Prostate gland (tissue), 2 donors: ENCODE data around the gene LOXL4. TPM values are rescaled to one million over a fixed set of nuclear protein-coding genes. Genes with fewer than 3 reads are reported as not detected.

Experiments
- DNase-seq: peaks from one replicate; pipeline ENCODE4 v3.0.0-alpha.2; 2019; ENCODE audit warnings: low spot score
- H3K27ac ChIP-seq, 2 donors: fragments of 200-600 bp; sonication (generic); 2 replicates each; pipeline ENCODE4 v1.5.1; 2017 to 2019
- H3K27me3 ChIP-seq: fragments of 200-600 bp; sonication (generic); replicated peaks from 2 replicates; pipeline ENCODE4 v1.5.1; 2019; ENCODE audit not compliant: insufficient read depth
- H3K36me3 ChIP-seq, 2 donors: fragments of 200-600 bp; sonication (generic); 1 replicate in 1 of 2; 2 replicates in 1 of 2; pipeline versions ENCODE4 v1.5.1 to v1.8.1; 2017 to 2019
- H3K4me1 ChIP-seq: fragments of 200-600 bp; sonication (generic); replicated peaks from 2 replicates; pipeline ENCODE4 v1.5.1; 2019
- H3K4me3 ChIP-seq, 2 donors: fragments of 200-600 bp; sonication (generic); 2 replicates each; pipeline ENCODE4 v1.5.1; 2017 to 2019
- H3K9me3 ChIP-seq: fragments of 200-600 bp; sonication (generic); 2 replicates; pipeline ENCODE4 v1.5.1; 2017
- POLR2A ChIP-seq: fragments of 450-650 bp; IDR thresholded peaks from one replicate; pipeline ENCODE4 v1.6.1; 2016; ENCODE audit warnings: antibody characterized with exemption, mild to moderate bottlenecking
- POLR2AphosphoS5 ChIP-seq: sonication (generic); formaldehyde crosslinking; IDR thresholded peaks from one replicate; pipeline ENCODE4 v1.6.1; 2017; ENCODE audit warnings: antibody characterized with exemption
- WGBS: methylation state at CpG from one replicate; pipeline ENCODE4 v1.1.5; 2018; 5-methylcytosine and 5-hydroxymethylcytosine counted together
- intact Hi-C: fragments of 100-400 bp; cut with DNase I; formaldehyde crosslinking; loops from one replicate; pipeline ENCODE4 v1.14.2; 2022
- total RNA-seq, 2 donors: library from RNA; depleted of rRNA; stranded (reverse); fragments of >200 nt; gene quantifications; one replicate each; pipeline ENCODE4 v1.1.0, GENCODE V29; 2016
- TF ChIP-seq, protein P1 (sequence below), 4 experiments: fragments of 200-600 bp in 2 of 4; fragments of 450-650 bp in 2 of 4; sonication (generic) in 2 of 4; IDR thresholded peaks; 1 replicate in 3 of 4; 2 replicates in 1 of 4; pipeline ENCODE4 v1.5.1; 2016 to 2019; ENCODE audit warnings: antibody characterized with exemption in 4 of 4, mild to moderate bottlenecking in 2 of 4, moderate library complexity in 2 of 4

LOXL4 gene
- total RNA-seq, 2 donors from 2014 or later: 7.4 to 26.8 TPM

DNA sequence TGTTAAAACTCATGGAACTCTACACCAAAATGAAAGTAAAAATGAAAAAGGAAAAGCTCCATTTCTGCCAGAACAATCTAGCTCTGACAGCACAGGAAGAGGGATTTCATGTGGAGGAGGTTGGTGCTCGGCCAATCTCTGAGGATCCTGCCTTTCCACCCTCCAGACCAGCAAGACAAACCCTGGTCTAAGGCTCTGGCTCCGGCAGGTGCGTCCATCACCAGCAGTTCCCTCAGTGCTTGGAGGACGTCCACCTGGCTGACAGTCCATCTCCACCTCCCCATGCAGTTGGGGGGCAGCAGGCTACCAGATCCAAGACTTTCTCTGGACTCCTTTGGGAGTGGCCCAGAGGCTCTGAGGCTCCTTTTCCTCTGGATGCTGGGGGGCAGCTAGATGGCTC, 25.0 kb upstream of the LOXL4 start:
- H3K4me1 ChIP-seq: no peaks in the 10 kb centered on the region
- H3K27ac ChIP-seq: no peak overlapping the region
- no peaks in the 10 kb centered on the region for H3K27me3 ChIP-seq
- no peak for DNase-seq
- no peaks in the 10 kb centered on the region for H3K36me3 ChIP-seq
- no peak for TF ChIP-seq POLR2A
- TF ChIP-seq POLR2AphosphoS5: no peak
- TF ChIP-seq, protein P1, sequence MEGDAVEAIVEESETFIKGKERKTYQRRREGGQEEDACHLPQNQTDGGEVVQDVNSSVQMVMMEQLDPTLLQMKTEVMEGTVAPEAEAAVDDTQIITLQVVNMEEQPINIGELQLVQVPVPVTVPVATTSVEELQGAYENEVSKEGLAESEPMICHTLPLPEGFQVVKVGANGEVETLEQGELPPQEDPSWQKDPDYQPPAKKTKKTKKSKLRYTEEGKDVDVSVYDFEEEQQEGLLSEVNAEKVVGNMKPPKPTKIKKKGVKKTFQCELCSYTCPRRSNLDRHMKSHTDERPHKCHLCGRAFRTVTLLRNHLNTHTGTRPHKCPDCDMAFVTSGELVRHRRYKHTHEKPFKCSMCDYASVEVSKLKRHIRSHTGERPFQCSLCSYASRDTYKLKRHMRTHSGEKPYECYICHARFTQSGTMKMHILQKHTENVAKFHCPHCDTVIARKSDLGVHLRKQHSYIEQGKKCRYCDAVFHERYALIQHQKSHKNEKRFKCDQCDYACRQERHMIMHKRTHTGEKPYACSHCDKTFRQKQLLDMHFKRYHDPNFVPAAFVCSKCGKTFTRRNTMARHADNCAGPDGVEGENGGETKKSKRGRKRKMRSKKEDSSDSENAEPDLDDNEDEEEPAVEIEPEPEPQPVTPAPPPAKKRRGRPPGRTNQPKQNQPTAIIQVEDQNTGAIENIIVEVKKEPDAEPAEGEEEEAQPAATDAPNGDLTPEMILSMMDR (IDR thresholded peaks at IDR 0.05): no peak
- intact Hi-C loops: no loop called here
- no peak overlapping the region for H3K4me3 ChIP-seq
- no peaks in the 10 kb centered on the region for H3K9me3 ChIP-seq
- WGBS: 56% methylated on average over 4 of the region's 4 CpGs

DNA sequence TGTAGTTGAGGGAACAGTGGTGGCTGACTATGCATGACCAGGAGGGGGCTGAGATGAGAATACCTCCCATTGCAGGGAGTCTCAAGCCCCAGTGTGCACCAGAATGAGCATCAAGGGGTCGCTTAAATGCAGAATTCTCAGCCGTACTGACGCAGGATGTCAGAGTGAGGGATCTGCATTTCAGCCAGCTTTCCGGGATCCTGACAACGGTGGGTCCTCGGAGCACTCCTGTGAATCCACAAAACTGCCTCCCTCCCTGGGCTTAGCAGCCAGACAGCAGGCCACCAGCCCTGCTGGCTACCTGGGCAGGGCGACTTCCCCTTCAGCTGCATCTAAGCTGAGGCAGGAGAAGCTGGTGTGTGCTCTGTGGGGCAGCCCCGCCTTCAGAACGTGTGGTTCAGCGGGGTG, 21.8 kb upstream of the LOXL4 start:
- DNase-seq: no peak
- TF ChIP-seq, protein P1 (IDR thresholded peaks at IDR 0.05): no peak
- TF ChIP-seq POLR2AphosphoS5: no peak
- no peak for TF ChIP-seq POLR2A
- Histone ChIP-seq H3K36me3 (no peaks in the 10 kb centered on the region), H3K27ac (no peak overlapping the region), H3K9me3 (no peaks in the 10 kb centered on the region), H3K4me1 (no peaks in the 10 kb centered on the region), H3K4me3 (no peak overlapping the region), H3K27me3 (no peaks in the 10 kb centered on the region)
- 82% methylated on average over 10 of the region's 10 CpGs for WGBS
- intact Hi-C loops: no loop called here

DNA sequence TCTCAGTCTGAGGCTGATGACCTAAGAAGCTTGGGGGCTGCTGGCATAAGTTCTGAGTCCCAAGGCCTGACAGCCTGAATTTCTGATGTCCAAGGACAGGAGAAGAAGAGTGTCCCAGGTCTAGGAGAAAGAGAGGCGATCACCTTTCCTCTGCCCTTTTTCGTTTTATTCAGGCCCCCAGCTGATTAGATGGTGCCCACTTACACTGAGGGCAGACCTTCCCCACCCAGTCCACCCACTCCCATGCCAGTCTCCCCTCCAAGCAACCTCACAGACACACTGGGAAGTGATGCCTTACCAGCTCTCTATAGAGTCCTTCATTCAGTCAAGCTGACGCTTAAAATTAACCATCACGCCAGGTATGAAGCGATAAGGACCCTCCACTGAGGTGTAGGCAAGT, 19.3 kb upstream of the LOXL4 start:
- TF ChIP-seq POLR2A: no peak
- TF ChIP-seq, protein P1 (IDR thresholded peaks at IDR 0.05): no peak
- TF ChIP-seq POLR2AphosphoS5: no peak
- no peaks in the 10 kb centered on the region for H3K27me3 ChIP-seq
- DNase-seq: no peak
- intact Hi-C loops: no loop called here
- no peaks in the 10 kb centered on the region for H3K36me3 ChIP-seq
- H3K27ac ChIP-seq: no peak overlapping the region
- H3K9me3 ChIP-seq: no peaks in the 10 kb centered on the region
- no peaks in the 10 kb centered on the region for H3K4me1 ChIP-seq
- no peak overlapping the region for H3K4me3 ChIP-seq
- 97% methylated on average over 5 of the region's 5 CpGs for WGBS

DNA sequence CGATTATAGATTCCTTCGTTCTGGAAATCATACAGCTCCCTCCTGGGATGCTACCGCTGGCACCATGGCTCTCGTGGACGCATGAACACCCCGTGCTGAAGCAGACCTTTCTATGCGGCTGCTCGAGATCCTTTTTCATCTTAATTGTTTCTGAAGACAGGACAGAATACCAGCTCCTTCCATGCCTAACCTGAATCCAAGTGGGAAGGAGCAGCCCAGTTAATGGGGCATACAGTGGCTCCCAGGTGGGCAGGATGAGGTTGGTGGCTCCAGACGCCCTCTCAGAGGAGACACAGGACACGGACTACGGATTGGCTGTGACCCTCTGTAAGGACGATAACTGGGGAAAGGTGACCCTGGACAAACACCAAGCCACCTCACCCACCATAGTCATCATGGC, 18.4 kb upstream of the LOXL4 start:
- H3K27ac ChIP-seq: no peak overlapping the region
- no peak overlapping the region for H3K4me3 ChIP-seq
- TF ChIP-seq, protein P1 (IDR thresholded peaks at IDR 0.05): no peak
- TF ChIP-seq POLR2AphosphoS5 (no peak), POLR2A (no peak)
- no peak for DNase-seq
- 90% methylated on average over 12 of the region's 12 CpGs for WGBS
- no peaks in the 10 kb centered on the region for H3K9me3 ChIP-seq
- intact Hi-C loops: no loop called here
- H3K36me3 ChIP-seq: no peaks in the 10 kb centered on the region
- no peaks in the 10 kb centered on the region for H3K27me3 ChIP-seq
- no peaks in the 10 kb centered on the region for H3K4me1 ChIP-seq

DNA sequence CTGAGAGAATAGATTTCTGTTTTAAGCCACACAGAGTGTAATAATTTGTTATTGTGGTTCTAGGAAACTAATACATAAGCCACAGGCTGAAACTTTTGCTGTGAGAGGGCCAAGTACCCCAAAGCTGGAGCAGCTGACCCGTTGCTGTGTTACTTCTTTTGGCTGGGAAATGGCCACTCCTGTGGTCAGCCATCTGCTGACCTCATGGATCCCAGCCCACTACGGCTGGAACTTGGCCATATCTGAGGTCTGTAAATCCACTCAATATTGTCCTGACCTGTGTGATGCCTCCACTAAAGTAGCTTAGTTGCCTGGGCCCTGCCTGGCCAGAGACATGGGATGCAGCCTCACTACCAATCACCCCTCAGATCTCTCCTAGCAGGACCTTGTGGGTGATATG, 17.4 kb upstream of the LOXL4 start:
- no peak for DNase-seq
- Histone ChIP-seq H3K4me3 (no peak overlapping the region), H3K36me3 (no peaks in the 10 kb centered on the region), H3K27me3 (no peaks in the 10 kb centered on the region), H3K9me3 (no peaks in the 10 kb centered on the region), H3K27ac (no peak overlapping the region), H3K4me1 (no peaks in the 10 kb centered on the region)
- TF ChIP-seq, protein P1 (IDR thresholded peaks at IDR 0.05): no peak
- no peak for TF ChIP-seq POLR2AphosphoS5
- no peak for TF ChIP-seq POLR2A
- WGBS: 87% methylated on average over 2 of the region's 2 CpGs
- intact Hi-C loops: no loop called here
